ENCODE measurements around the gene CREBZF.

Gene CREBZF

GRCh38 chr11:85668157-85668556, 3.2 kb upstream of the CREBZF start:
- TF ChIP-seq CTCF (conservative IDR thresholded peaks at IDR 0.05; ENCODE audit: low read depth, low read length), result no peak
- no peak overlapping the region for H3K4me3 ChIP-seq (ENCODE audit: low read length)
- DNase-seq (ENCODE audit: low read depth), result no peak

GRCh38 chr11:85666687-85667086, 1.8 kb upstream of the CREBZF start:
- DNase-seq (ENCODE audit: low read depth), result no peak
- no peak overlapping the region for H3K4me3 ChIP-seq (ENCODE audit: low read length)
- TF ChIP-seq CTCF (conservative IDR thresholded peaks at IDR 0.05; ENCODE audit: low read depth, low read length), result no peak

GRCh38 chr11:85665733-85666132, 804 bp upstream of the CREBZF start:
- no peak overlapping the region for H3K4me3 ChIP-seq (ENCODE audit: low read length)
- TF ChIP-seq CTCF (conservative IDR thresholded peaks at IDR 0.05; ENCODE audit: low read depth, low read length), result no peak
- DNase-seq (ENCODE audit: low read depth), result no peak

- DNase-seq (ENCODE audit: low read depth), result no peak
- peak; percentile 44 for TF ChIP-seq CTCF (conservative IDR thresholded peaks at IDR 0.05; ENCODE audit: low read depth, low read length)
- peak overlapping the region; percentile 79 for H3K4me3 ChIP-seq (ENCODE audit: low read length)
Measured at GRCh38 chr11:85663753-85664614, 945 bp downstream of the CREBZF start.

- DNase-seq (ENCODE audit: low read depth), result no peak
- no peak for TF ChIP-seq CTCF (conservative IDR thresholded peaks at IDR 0.05; ENCODE audit: low read depth, low read length)
- peak overlapping the region; percentile 79 for H3K4me3 ChIP-seq (ENCODE audit: low read length)
Measured at GRCh38 chr11:85663080-85663752, 1.7 kb downstream of the CREBZF start.

GRCh38 chr11:85661972-85662664, 2.8 kb downstream of the CREBZF start:
- DNase-seq (ENCODE audit: low read depth), result no peak
- H3K4me3 ChIP-seq (ENCODE audit: low read length), result peak overlapping the region; percentile 79
- no peak for TF ChIP-seq CTCF (conservative IDR thresholded peaks at IDR 0.05; ENCODE audit: low read depth, low read length)
